Fibroblast of mammary gland (primary cell): ENCODE measurements around the gene CLSTN2.

Experiments
- DNase-seq: peaks from one replicate; pipeline ENCODE4 v3.0.0-alpha.2; 2010; ENCODE audit warnings: low read depth
- H3K4me3 ChIP-seq: 2 replicates; pipeline ENCODE4 v1.5.1; 2011; ENCODE audit warnings: low read depth, mild to moderate bottlenecking, low read length, moderate library complexity; ENCODE audit not compliant: control insufficient read depth
- CTCF ChIP-seq: conservative IDR thresholded peaks from 2 replicates; pipeline ENCODE4 v1.5.1; 2011; ENCODE audit warnings: low read depth, low read length, inconsistent platforms; ENCODE audit not compliant: control insufficient read depth, insufficient read depth

The CLSTN2 gene

GRCh38 chr3:140387244-140387643 lies 452.3 kb downstream of the CLSTN2 start:
- DNase-seq = no peak
- TF ChIP-seq CTCF = no peak

DNA sequence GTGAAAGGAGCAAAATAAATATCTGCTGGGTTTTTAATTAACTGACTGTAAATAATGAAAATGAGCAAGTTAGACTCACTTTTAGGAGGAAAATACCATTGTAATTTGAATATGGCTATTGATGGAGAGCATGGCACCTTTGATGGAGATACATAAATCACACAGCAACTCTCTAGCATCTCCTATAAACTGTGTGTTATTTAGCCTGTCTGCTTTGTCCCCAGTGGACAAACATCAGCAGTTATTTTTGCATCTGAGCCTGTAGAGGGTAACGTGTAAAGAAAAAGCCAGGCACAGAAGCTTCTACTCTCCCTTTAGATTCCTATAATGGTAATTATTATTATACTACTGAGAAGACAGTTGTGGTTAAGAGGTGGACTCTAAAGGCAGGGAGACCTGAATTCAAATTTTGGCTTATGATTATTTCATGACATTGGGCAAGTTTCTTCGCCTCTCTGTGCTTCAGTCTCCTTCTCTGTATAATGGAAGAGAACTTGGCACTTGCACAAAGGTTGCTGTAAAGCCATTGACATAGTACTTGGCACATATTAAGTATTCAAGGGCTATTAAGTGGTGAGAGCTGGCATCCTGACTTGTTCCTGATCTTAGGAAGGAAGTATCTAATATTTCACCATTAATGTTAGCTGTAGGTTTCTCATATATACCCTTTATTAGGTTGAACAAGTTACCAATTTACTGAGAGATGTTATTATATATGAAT lies 453.4 kb downstream of the CLSTN2 start:
- peak; percentile 1 for TF ChIP-seq CTCF
- H3K4me3 ChIP-seq = no peak overlapping the region
- no peak for DNase-seq

More at GRCh38 chr3:140387244-140387643, 452.3 kb downstream of the CLSTN2 start:
- no peak overlapping the region for H3K4me3 ChIP-seq

DNA sequence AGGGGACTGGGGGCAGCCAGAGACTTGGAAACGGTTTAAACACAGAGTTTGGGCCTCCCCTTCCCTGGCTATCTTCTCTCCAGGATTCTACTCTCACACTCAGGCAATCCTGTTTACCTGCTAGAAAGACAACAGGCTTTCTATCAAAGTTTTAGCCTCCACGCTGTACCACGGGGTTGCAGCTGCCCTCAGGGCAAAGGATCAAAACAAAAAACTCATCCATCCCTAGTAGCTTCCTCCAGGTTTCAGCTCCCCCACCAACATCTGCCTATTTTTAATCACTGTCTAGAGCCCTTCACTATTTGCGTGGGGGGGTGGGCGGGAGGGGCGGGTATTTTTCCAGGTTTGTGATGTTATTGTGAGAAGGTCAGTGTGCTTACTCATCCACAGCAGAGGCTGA lies 456.1 kb downstream of the CLSTN2 start:
- no peak for TF ChIP-seq CTCF
- no peak for DNase-seq
- H3K4me3 ChIP-seq = no peak overlapping the region

DNA sequence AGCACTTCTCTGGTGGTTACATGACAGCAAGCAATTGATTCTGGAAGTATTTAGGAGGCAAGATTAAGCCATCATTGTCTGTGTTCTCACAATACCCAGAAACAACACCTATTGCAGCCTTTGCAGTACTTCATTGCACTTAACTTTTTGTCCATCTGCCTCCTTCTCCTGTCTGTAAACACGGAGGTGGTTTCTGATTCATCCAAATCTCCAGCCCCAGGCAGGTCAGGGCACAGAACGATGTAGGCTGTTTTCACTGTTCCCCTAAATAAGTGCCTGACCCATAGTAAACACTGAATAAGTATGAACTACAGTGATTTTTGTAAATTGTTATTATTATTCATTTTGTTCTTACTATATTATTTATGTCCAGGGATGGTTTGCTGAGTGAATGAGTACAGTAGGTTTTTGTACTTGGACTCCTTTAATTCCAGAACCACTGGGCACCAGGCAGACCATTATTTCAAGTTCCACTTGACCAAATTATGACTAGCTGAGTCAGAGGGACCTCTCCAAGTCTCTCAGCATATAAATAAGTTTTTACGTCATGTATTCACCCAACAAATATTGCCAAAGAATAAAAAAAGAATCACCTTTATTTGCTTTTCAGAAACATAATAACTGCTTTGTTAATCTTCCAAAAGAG lies 459.6 kb downstream of the CLSTN2 start:
- no peak for DNase-seq
- no peak for TF ChIP-seq CTCF
- H3K4me3 ChIP-seq = no peak overlapping the region

DNA sequence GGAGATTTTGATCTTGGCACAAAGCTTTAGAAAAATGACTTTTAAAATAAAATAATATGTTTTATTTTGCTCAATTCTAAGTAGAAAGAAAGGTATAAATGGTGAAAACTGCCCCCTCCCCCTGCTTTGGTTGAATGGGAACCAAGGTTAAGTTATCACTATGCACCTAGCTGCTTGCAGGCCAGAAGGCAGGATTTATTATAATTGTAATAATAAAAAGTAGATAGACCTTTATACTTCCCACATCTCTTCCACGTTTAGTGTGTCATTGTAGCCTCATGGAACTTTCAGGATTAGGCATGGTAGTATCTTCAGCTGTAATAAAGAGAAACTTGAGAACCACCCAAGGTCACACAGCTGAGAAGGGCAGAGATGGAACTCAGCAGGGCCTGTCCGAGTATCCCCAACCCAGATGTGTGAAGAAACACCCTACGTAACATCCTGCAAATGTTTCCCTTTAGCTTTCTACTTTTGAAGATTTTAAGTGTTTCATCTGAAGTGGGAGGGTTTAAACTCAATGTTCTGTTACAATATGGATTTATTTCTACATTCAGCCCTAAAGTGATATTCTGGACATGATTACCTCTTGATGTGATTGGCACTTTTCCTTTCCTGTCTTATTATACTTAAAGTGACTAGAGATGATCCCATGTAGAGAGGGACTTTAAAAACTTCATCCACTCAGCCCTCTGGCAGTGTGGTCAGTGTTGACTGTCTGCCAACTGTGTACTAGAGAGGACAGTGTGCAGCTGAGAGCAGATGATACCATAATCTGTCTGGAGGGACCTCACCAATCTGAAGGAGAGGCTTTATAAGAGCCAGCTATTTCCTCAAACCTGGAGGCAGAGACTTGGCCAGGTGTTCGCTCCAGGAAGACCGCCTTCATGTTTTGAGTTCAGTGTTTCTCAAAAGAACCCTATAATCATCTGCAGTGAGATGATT lies 460.4 kb downstream of the CLSTN2 start:
- H3K4me3 ChIP-seq = no peak overlapping the region
- peak; percentile 8 for DNase-seq
- TF ChIP-seq CTCF = no peak

- no peak overlapping the region for H3K4me3 ChIP-seq
- DNase-seq = no peak
- no peak for TF ChIP-seq CTCF
Observed at GRCh38 chr3:140396110-140396509, 461.1 kb downstream of the CLSTN2 start.
